Trophoblast cell (in vitro differentiated cells and primary cell): Measurements from ENCODE around the gene COL4A1.

Experiments
- DNase-seq, 2 donors: peaks; one replicate each; pipeline ENCODE4 v3.0.0-alpha.2; 2016
- H2AFZ ChIP-seq: 2 replicates; pipeline ENCODE4 v1.6.1; 2013; ENCODE audit warnings: low read length, moderate library complexity, mild to moderate bottlenecking; ENCODE audit not compliant: insufficient read depth, poor library complexity
- H2AK5ac ChIP-seq: 2 replicates; pipeline ENCODE4 v1.6.1; 2013; ENCODE audit warnings: mild to moderate bottlenecking, low read length
- H2BK120ac ChIP-seq: 2 replicates; pipeline ENCODE4 v1.6.1; 2013; ENCODE audit warnings: low read length, mild to moderate bottlenecking, moderate library complexity; ENCODE audit not compliant: insufficient read depth, poor library complexity
- H2BK12ac ChIP-seq: 2 replicates; pipeline ENCODE4 v1.6.1; 2013; ENCODE audit warnings: mild to moderate bottlenecking, low read length, moderate library complexity
- H2BK5ac ChIP-seq: 2 replicates; pipeline ENCODE4 v1.6.1; 2013; ENCODE audit warnings: low read length, low read depth, moderate library complexity, mild to moderate bottlenecking; ENCODE audit not compliant: poor library complexity
- H3K14ac ChIP-seq: 2 replicates; pipeline ENCODE4 v1.6.1; 2013; ENCODE audit warnings: mild to moderate bottlenecking, low read length
- H3K18ac ChIP-seq: 2 replicates; pipeline ENCODE4 v1.6.1; 2013; ENCODE audit warnings: mild to moderate bottlenecking, low read length
- H3K23ac ChIP-seq: 2 replicates; pipeline ENCODE4 v1.6.1; 2013; ENCODE audit warnings: low read length
- H3K27ac ChIP-seq: 2 replicates; pipeline ENCODE4 v1.5.1; 2013; ENCODE audit warnings: low read depth, mild to moderate bottlenecking, inconsistent platforms, low read length, moderate library complexity
- H3K27me3 ChIP-seq: 2 replicates; pipeline ENCODE4 v1.6.1; 2013; ENCODE audit warnings: inconsistent platforms, mild to moderate bottlenecking, low read length, moderate library complexity; ENCODE audit not compliant: insufficient read depth
- H3K36me3 ChIP-seq, 2 experiments: 1 replicate in 1 of 2; 2 replicates in 1 of 2; pipeline ENCODE4 v1.6.1; 2013; ENCODE audit warnings: low read length in 2 of 2, mild to moderate bottlenecking in 2 of 2, moderate library complexity in 1 of 2; ENCODE audit not compliant: insufficient read depth in 2 of 2, control insufficient read depth in 1 of 2
- H3K4ac ChIP-seq: 2 replicates; pipeline ENCODE4 v1.6.1; 2013; ENCODE audit warnings: low read depth, mild to moderate bottlenecking, low read length, moderate library complexity
- H3K4me1 ChIP-seq, 2 experiments: 1 replicate in 1 of 2; 2 replicates in 1 of 2; pipeline ENCODE4 v1.6.1; 2013; ENCODE audit warnings: low read length in 2 of 2, mild to moderate bottlenecking in 2 of 2, moderate library complexity in 1 of 2; ENCODE audit not compliant: insufficient read depth in 2 of 2, control insufficient read depth in 1 of 2
- H3K4me2 ChIP-seq: 2 replicates; pipeline ENCODE4 v1.6.1; 2013; ENCODE audit warnings: inconsistent platforms, mild to moderate bottlenecking, low read length, moderate library complexity
- H3K4me3 ChIP-seq: 2 replicates; pipeline ENCODE4 v1.5.1; 2013; ENCODE audit warnings: mild to moderate bottlenecking, low read depth, low read length, inconsistent platforms
- H3K79me1 ChIP-seq: one replicate; pipeline ENCODE4 v1.6.1; 2013; ENCODE audit warnings: low read length
- H3K79me2 ChIP-seq: 2 replicates; pipeline ENCODE4 v1.6.1; 2013; ENCODE audit warnings: low read length, mild to moderate bottlenecking; ENCODE audit not compliant: control insufficient read depth, insufficient read depth, poor library complexity
- H3K9ac ChIP-seq: 2 replicates; pipeline ENCODE4 v1.6.1; 2013; ENCODE audit warnings: mild to moderate bottlenecking, low read length
- H3K9me3 ChIP-seq: 2 replicates; pipeline ENCODE4 v1.6.1; 2013; ENCODE audit warnings: low read depth, mild to moderate bottlenecking, control low read depth, inconsistent platforms, low read length; ENCODE audit not compliant: insufficient read depth
- H4K12ac ChIP-seq: 2 replicates; pipeline ENCODE4 v1.6.1; 2013; ENCODE audit warnings: low read depth, mild to moderate bottlenecking, low read length, moderate library complexity
- H4K8ac ChIP-seq: 2 replicates; pipeline ENCODE4 v1.6.1; 2013; ENCODE audit warnings: low read depth, mild to moderate bottlenecking, low read length, moderate library complexity
- H4K91ac ChIP-seq: one replicate; pipeline ENCODE4 v1.6.1; 2013; ENCODE audit warnings: low read depth, mild to moderate bottlenecking, low read length, moderate library complexity
- WGBS: extraction: QIAGEN DNeasy Blood & Tissue Kit; methylation state at CpG from one replicate; pipeline ENCODE4 v1.1.7; 2013; ENCODE audit warnings: missing lambda C conversion rate; ENCODE audit not compliant: insufficient read length, insufficient coverage; ENCODE audit errors: extremely low coverage; 5-methylcytosine and 5-hydroxymethylcytosine counted together

COL4A1 gene

DNA sequence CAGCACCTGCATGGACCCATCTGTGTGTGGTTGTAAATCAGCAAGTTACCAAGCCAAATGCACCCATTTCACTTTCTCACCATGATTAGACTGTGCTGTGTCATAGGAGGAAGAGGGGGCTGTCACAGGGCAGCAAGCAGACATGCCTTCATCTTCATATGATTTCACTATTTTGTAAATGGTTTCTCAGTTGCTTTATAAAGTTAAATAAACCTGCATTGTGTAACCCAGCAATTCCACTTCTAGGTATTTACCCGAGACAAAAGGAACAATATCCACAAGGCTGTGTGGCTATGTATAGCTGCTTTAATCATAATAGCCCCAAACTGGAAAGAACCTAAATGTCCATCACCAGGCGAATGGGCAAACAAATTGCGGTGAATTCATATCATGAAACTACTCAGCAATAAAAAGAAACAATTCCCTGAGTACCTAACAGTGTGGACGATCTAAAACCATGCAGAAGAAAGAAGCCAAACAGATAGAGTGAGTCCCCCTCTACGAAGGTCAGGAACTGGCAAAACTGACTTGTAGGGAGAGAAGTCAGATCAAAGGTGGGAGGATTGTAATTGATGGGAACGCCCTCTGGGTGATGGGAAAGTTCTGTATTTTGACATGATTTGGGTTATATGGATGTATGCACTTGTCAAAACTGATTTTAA lies 185.4 kb downstream of the COL4A1 start:
- H3K27ac ChIP-seq: no peak overlapping the region
- no peaks in the 10 kb centered on the region for H3K9me3 ChIP-seq
- no peak overlapping the region for H4K12ac ChIP-seq
- H3K9ac ChIP-seq: no peak overlapping the region
- H4K91ac ChIP-seq: no peak overlapping the region
- no peak overlapping the region for H3K4me3 ChIP-seq
- H2BK120ac ChIP-seq: no peak overlapping the region
- no peak overlapping the region for H3K23ac ChIP-seq
- no peak overlapping the region for H4K8ac ChIP-seq
- H2AFZ ChIP-seq: no peak overlapping the region
- H3K18ac ChIP-seq: no peak overlapping the region
- no peak overlapping the region for H3K4me2 ChIP-seq
- H3K79me2 ChIP-seq: no peaks in the 10 kb centered on the region
- H3K79me1 ChIP-seq: no peaks in the 10 kb centered on the region
- H3K27me3 ChIP-seq: no peaks in the 10 kb centered on the region
- peaks cover 1 to 8% of the 10 kb centered on the region in 2 experiments for H3K4me1 ChIP-seq
- no peaks in the 10 kb centered on the region for H3K36me3 ChIP-seq
- H2BK12ac ChIP-seq: no peak overlapping the region
- no peak overlapping the region for H3K14ac ChIP-seq
- no peak for DNase-seq
- WGBS: no CpG with 5 or more reads among the region's 6 CpGs
- H2BK5ac ChIP-seq: no peak overlapping the region
- H2AK5ac ChIP-seq: no peak overlapping the region
- H3K4ac ChIP-seq: no peak overlapping the region

DNA sequence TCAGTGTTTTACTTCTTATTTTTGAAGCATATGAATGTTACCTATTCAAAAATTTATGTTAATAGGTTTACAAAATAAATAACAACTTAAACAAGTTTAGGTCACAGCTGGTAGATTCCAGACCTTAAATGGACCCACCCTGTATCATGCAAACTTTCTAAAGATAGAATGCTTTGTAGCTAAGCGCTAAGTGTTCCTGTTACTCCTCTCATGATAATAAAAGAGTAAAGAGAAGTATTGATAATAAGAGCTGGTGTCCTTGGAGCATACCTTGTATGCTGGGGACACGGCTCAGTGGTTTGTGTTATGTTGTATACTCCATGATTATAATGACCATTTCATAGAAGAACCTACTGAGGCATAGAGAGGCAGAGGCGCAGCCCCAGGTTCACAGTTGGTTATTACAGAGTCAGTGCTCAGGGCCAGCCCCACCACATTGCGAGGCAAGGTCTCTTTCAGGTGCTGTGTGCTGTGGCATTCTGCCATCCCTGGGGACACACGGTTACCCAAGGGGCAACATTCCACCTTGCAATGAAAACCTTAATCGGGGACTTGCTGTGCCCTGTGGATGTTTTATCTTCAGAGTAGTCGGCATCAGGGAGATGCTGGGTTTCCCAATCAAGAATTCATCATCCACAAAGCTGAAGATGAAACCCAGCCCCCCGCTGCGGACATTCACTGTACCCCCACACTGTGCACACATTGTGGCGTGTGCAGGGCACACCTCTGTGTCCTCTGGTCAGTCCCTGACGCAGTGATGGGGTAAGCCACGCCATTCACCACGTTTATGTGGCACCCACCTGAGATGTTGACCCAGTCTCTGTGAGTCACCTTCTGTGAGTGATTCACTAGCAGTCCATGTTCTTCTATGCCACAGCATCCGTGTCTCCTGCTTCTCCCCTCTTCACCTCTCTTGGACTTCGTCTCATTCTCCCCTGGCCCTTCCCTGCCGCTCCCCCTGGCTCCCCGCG lies 186.7 kb downstream of the COL4A1 start:
- Histone ChIP-seq H3K4ac (no peak overlapping the region), H3K18ac (no peak overlapping the region), H3K79me1 (no peaks in the 10 kb centered on the region), H3K27ac (no peak overlapping the region), H4K12ac (no peak overlapping the region), H3K23ac (no peak overlapping the region), H3K9ac (no peak overlapping the region), H3K9me3 (no peaks in the 10 kb centered on the region), H3K4me3 (no peak overlapping the region), H2BK5ac (no peak overlapping the region), H2BK12ac (no peak overlapping the region), H2AK5ac (no peak overlapping the region), H3K4me2 (no peak overlapping the region), H3K36me3 (no peaks in the 10 kb centered on the region), H3K79me2 (no peaks in the 10 kb centered on the region), H2AFZ (no peak overlapping the region), H4K91ac (no peak overlapping the region), H2BK120ac (no peak overlapping the region), H3K27me3 (no peaks in the 10 kb centered on the region), H4K8ac (no peak overlapping the region), H3K4me1 (no peaks in the 10 kb centered on the region), H3K14ac (no peak overlapping the region)
- no CpG with 5 or more reads among the region's 18 CpGs for WGBS
- DNase-seq: no peak

DNA sequence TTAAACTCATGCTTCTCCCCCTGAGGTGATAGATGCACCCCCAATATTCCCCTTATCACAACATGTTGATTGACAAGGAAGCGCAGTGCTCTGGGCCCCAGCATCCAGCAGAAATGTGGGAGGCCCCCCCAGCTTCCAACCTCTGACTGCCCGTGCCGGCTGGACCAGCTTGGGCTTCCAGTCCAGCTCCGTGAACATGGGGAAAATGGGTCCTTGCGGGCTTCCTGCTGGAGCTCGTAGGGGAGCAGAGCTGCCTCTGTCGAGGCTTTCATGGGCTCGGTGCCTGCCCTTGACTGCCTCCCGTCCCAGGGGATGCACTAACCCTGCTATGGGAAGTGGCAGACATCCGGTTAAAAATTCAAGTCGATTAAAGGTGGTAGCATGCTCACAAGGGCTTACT lies 188.9 kb downstream of the COL4A1 start:
- no peak overlapping the region for H4K12ac ChIP-seq
- no peaks in the 10 kb centered on the region for H3K27me3 ChIP-seq
- no peak overlapping the region for H3K14ac ChIP-seq
- no peak overlapping the region for H2BK120ac ChIP-seq
- H4K91ac ChIP-seq: no peak overlapping the region
- DNase-seq: no peak
- H3K18ac ChIP-seq: no peak overlapping the region
- H3K4me1 ChIP-seq: no peaks in the 10 kb centered on the region
- H3K27ac ChIP-seq: no peak overlapping the region
- no peak overlapping the region for H3K23ac ChIP-seq
- H3K79me2 ChIP-seq: no peaks in the 10 kb centered on the region
- H3K4me3 ChIP-seq: no peak overlapping the region
- H4K8ac ChIP-seq: no peak overlapping the region
- no peak overlapping the region for H3K4me2 ChIP-seq
- H2AFZ ChIP-seq: no peak overlapping the region
- no CpG with 5 or more reads among the region's 11 CpGs for WGBS
- no peak overlapping the region for H3K9ac ChIP-seq
- H2BK5ac ChIP-seq: no peak overlapping the region
- no peaks in the 10 kb centered on the region for H3K9me3 ChIP-seq
- H3K36me3 ChIP-seq: no peaks in the 10 kb centered on the region
- H2AK5ac ChIP-seq: no peak overlapping the region
- no peaks in the 10 kb centered on the region for H3K79me1 ChIP-seq
- H3K4ac ChIP-seq: no peak overlapping the region
- no peak overlapping the region for H2BK12ac ChIP-seq

DNA sequence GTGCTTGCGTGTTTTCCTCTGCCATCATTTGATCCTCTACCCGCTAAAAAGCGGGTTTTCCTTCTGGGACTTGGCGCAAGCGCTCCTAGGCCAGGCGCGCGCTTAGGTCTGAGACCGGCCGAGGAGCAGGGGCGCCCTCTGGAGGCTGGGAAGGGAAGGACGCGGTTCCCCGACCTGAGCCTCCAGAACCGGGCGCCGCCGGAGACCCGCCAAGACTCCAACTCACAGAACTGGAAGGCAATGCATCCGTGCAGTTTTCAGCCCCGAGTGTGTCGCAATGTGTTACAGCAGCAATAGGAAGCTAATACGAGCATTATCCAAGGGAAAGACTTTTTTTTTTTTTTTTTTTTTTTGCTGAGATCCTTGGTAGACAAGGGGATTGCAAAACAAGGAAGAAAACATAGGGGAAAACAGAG lies 190.9 kb downstream of the COL4A1 start:
- H4K91ac ChIP-seq: no peak overlapping the region
- no peak overlapping the region for H3K4me3 ChIP-seq
- no peak overlapping the region for H3K4ac ChIP-seq
- H3K36me3 ChIP-seq: no peaks in the 10 kb centered on the region
- no peak overlapping the region for H2AK5ac ChIP-seq
- no peaks in the 10 kb centered on the region for H3K4me1 ChIP-seq
- H3K4me2 ChIP-seq: no peak overlapping the region
- no peak overlapping the region for H2BK12ac ChIP-seq
- no peaks in the 10 kb centered on the region for H3K79me2 ChIP-seq
- no peak overlapping the region for H2AFZ ChIP-seq
- WGBS: no CpG with 5 or more reads among the region's 23 CpGs
- no peaks in the 10 kb centered on the region for H3K79me1 ChIP-seq
- H4K12ac ChIP-seq: no peak overlapping the region
- H3K27ac ChIP-seq: no peak overlapping the region
- H2BK5ac ChIP-seq: no peak overlapping the region
- H2BK120ac ChIP-seq: no peak overlapping the region
- no peak overlapping the region for H3K18ac ChIP-seq
- no peak overlapping the region for H3K9ac ChIP-seq
- no peak overlapping the region for H4K8ac ChIP-seq
- no peak overlapping the region for H3K14ac ChIP-seq
- no peaks in the 10 kb centered on the region for H3K27me3 ChIP-seq
- no peaks in the 10 kb centered on the region for H3K9me3 ChIP-seq
- DNase-seq: peak; percentile 92 to 98
- no peak overlapping the region for H3K23ac ChIP-seq
